Keratinocyte (primary cell): ENCODE measurements around the gene SPACA7. TPM values are rescaled to one million over a fixed set of nuclear protein-coding genes. Genes with fewer than 3 reads are reported as not detected.

Experiments used
- DNase-seq: peaks from one replicate; pipeline ENCODE4 v3.0.0-alpha.2; 2011; ENCODE audit warnings: low read depth, missing footprints, low spot score
- FAIRE-seq: peaks from 2 replicates; lab custom pipeline; 2011; peaks lifted over from hg19 to GRCh38; lab: Jason Lieb, UNC
- H2AFZ ChIP-seq: 2 replicates; pipeline ENCODE4 v1.6.0; 2012; ENCODE audit warnings: low read length, control low read depth, inconsistent platforms; ENCODE audit not compliant: control insufficient read depth
- H3K27ac ChIP-seq: 2 replicates; pipeline ENCODE4 v1.5.1; 2011; ENCODE audit warnings: low read length; ENCODE audit not compliant: control insufficient read depth, insufficient read depth
- H3K27me3 ChIP-seq: 3 replicates; pipeline ENCODE4 v1.6.0; 2011; ENCODE audit warnings: low read length; ENCODE audit not compliant: control insufficient read depth, insufficient read depth; ENCODE audit errors: extremely low read depth
- H3K36me3 ChIP-seq, 2 experiments: 2 replicates in 1 of 2; 3 replicates in 1 of 2; pipeline ENCODE4 v1.5.1; 2011; ENCODE audit warnings: low read length in 2 of 2, mild to moderate bottlenecking in 1 of 2; ENCODE audit not compliant: control insufficient read depth in 2 of 2, insufficient read depth in 2 of 2; ENCODE audit errors: extremely low read depth in 1 of 2
- H3K4me1 ChIP-seq: 3 replicates; pipeline ENCODE4 v1.5.1; 2011; ENCODE audit warnings: low read length; ENCODE audit not compliant: control insufficient read depth, insufficient read depth; ENCODE audit errors: extremely low read depth
- H3K4me2 ChIP-seq: 3 replicates; pipeline ENCODE4 v1.6.0; 2011; ENCODE audit warnings: low read depth, low read length; ENCODE audit not compliant: control insufficient read depth, insufficient read depth; ENCODE audit errors: extremely low read depth
- H3K4me3 ChIP-seq, 3 experiments: fragments of 200-600 bp in 1 of 3; sonication (generic) in 1 of 3; 2 replicates in 2 of 3; 3 replicates in 1 of 3; pipeline ENCODE4 v1.5.1; 2011 to 2016; ENCODE audit warnings: low read length in 3 of 3, mild to moderate bottlenecking in 3 of 3, control low read depth in 2 of 3, inconsistent platforms in 1 of 3, low read depth in 1 of 3, mixed read lengths in 1 of 3, mixed run types in 1 of 3, moderate library complexity in 1 of 3; ENCODE audit not compliant: control insufficient read depth in 2 of 3, insufficient read depth in 2 of 3; ENCODE audit errors: extremely low read depth in 1 of 3
- H3K79me2 ChIP-seq: 2 replicates; pipeline ENCODE4 v1.6.0; 2012; ENCODE audit warnings: low read length; ENCODE audit not compliant: control insufficient read depth, insufficient read depth
- H3K9ac ChIP-seq: 3 replicates; pipeline ENCODE4 v1.6.0; 2011; ENCODE audit warnings: low read length; ENCODE audit not compliant: control insufficient read depth, insufficient read depth; ENCODE audit errors: extremely low read depth
- H3K9me1 ChIP-seq: 3 replicates; pipeline ENCODE4 v1.6.0; 2011; ENCODE audit warnings: low read length; ENCODE audit not compliant: control insufficient read depth, insufficient read depth; ENCODE audit errors: extremely low read depth
- H3K9me3 ChIP-seq: 2 replicates; pipeline ENCODE4 v1.5.1; 2012; ENCODE audit warnings: low read depth, low read length; ENCODE audit not compliant: control insufficient read depth
- H4K20me1 ChIP-seq: 3 replicates; pipeline ENCODE4 v1.6.0; 2011; ENCODE audit warnings: low read length; ENCODE audit not compliant: control insufficient read depth, insufficient read depth; ENCODE audit errors: extremely low read depth
- CTCF ChIP-seq, 3 experiments: IDR thresholded peaks in 1 of 3; conservative IDR thresholded peaks in 1 of 3; optimal IDR thresholded peaks in 1 of 3; 2 replicates in 2 of 3; 3 replicates in 1 of 3; pipeline versions ENCODE3 to v1.5.1; 2011; ENCODE audit warnings: low read length in 3 of 3, mild to moderate bottlenecking in 3 of 3, moderate library complexity in 2 of 3, control low read depth in 1 of 3, inconsistent platforms in 1 of 3; ENCODE audit not compliant: insufficient read depth in 2 of 3; ENCODE audit errors: extremely low read depth in 1 of 3
- EZH2 ChIP-seq: IDR thresholded peaks from one replicate; pipeline ENCODE4 v1.6.1; 2012; ENCODE audit warnings: inconsistent platforms, mild to moderate bottlenecking, low read length, moderate library complexity
- dilution Hi-C: fragments of 300-500 bp; cut with MboI; formaldehyde crosslinking; loops from one replicate; pipeline ENCODE4 v1.7.0; 2020; ENCODE audit warnings: low sequenced_read_pairs; ENCODE audit not compliant: extremely low pct_ligation_motif_present
- polyA plus RNA-seq, 5 experiments: library from polyadenylated mRNA; depleted of rRNA in 3 of 5; stranded (reverse) in 3 of 5; stranded (forward) in 1 of 5; unstranded in 1 of 5; fragments of >200 nt; gene quantifications; 1 replicate in 1 of 5; 2 replicates in 3 of 5; 3 replicates in 1 of 5; pipeline versions ENCODE4 v1.2.1 to v1.2.3, GENCODE V29; 2011 to 2012; ENCODE audit warnings: missing spikeins in 2 of 5, low read depth in 1 of 5, low replicate concordance in 1 of 5

The SPACA7 gene
- polyA plus RNA-seq, 1 donor (not counting 4 experiments of a cell fraction or from before 2014, with no cell fraction given) = not detected

GRCh38 chr13:112452380-112453206 is 76.4 kb downstream of the SPACA7 start:
- H3K4me2 ChIP-seq = no peak overlapping the region
- H2AFZ ChIP-seq = no peak overlapping the region
- H3K9me3 ChIP-seq = no peaks in the 10 kb centered on the region
- H3K27me3 ChIP-seq = peaks cover 3% of the 10 kb centered on the region
- no peaks in the 10 kb centered on the region for H4K20me1 ChIP-seq
- dilution Hi-C loops = no loop called here
- H3K4me3 ChIP-seq = no peak overlapping the region
- H3K9ac ChIP-seq = no peak overlapping the region
- H3K4me1 ChIP-seq = no peaks in the 10 kb centered on the region
- H3K79me2 ChIP-seq = no peaks in the 10 kb centered on the region
- H3K27ac ChIP-seq = no peak overlapping the region
- no peak for FAIRE-seq
- TF ChIP-seq CTCF (optimal IDR thresholded peaks at IDR 0.05 in 1 of 3, IDR thresholded peaks at IDR 0.05 in 1 of 3, conservative IDR thresholded peaks at IDR 0.05 in 1 of 3; ENCODE audit: extremely low read depth in 1 of 3, insufficient read depth in 2 of 3, low read length in 3 of 3) (no peak), EZH2 (no peak)
- no peak for DNase-seq
- H3K9me1 ChIP-seq = no peaks in the 10 kb centered on the region
- no peaks in the 10 kb centered on the region for H3K36me3 ChIP-seq

- peaks cover 3% of the 10 kb centered on the region for H3K27me3 ChIP-seq
- H3K36me3 ChIP-seq = no peaks in the 10 kb centered on the region
- H3K4me1 ChIP-seq = no peaks in the 10 kb centered on the region
- TF ChIP-seq EZH2 = no peak
- no peak for TF ChIP-seq CTCF (optimal IDR thresholded peaks at IDR 0.05 in 1 of 3, IDR thresholded peaks at IDR 0.05 in 1 of 3, conservative IDR thresholded peaks at IDR 0.05 in 1 of 3; ENCODE audit: extremely low read depth in 1 of 3, insufficient read depth in 2 of 3, low read length in 3 of 3)
- no peak overlapping the region for H2AFZ ChIP-seq
- no peak overlapping the region for H3K27ac ChIP-seq
- no peaks in the 10 kb centered on the region for H3K9me3 ChIP-seq
- no peak overlapping the region for H3K9ac ChIP-seq
- dilution Hi-C loops = no loop called here
- no peaks in the 10 kb centered on the region for H3K79me2 ChIP-seq
- FAIRE-seq = no peak
- no peak overlapping the region for H3K4me3 ChIP-seq
- no peaks in the 10 kb centered on the region for H4K20me1 ChIP-seq
- no peak for DNase-seq
- H3K9me1 ChIP-seq = no peaks in the 10 kb centered on the region
- no peak overlapping the region for H3K4me2 ChIP-seq
Observed at GRCh38 chr13:112453207-112453829, 77.2 kb downstream of the SPACA7 start.
